PC-9 (cell line): ENCODE data around the gene IRF7. TPM values are rescaled to one million over a fixed set of nuclear protein-coding genes. Genes with fewer than 3 reads are reported as not detected.

ENCODE experiments used
- Bru-seq: library from RNA; stranded (reverse); fragments of 400-500 nt; gene quantifications from one replicate; lab custom pipeline; 2021; lab: Mats Ljungman, UMichigan
- BruChase-seq, 2 experiments: library from RNA; stranded (reverse); fragments of 400-500 nt; gene quantifications; one replicate each; lab custom pipeline; 2021; lab: Mats Ljungman, UMichigan
- BruUV-seq: library from RNA; stranded (reverse); fragments of 400-500 nt; replicated peaks from 2 replicates; lab custom pipeline; 2021; lab: Mats Ljungman, UMichigan
- CTCF ChIA-PET: fragments of 300-600 bp; sonication (Branson Sonifier 250); formaldehyde crosslinking; loops from one replicate; lab custom pipeline; 2022; ENCODE audit warnings: antibody characterized with exemption; lab: Charles Lee
- POLR2A ChIA-PET: fragments of 300-600 bp; sonication (Branson Sonifier 250); formaldehyde crosslinking; loops from one replicate; lab custom pipeline; 2022; ENCODE audit warnings: antibody characterized with exemption; ENCODE audit not compliant: unreplicated experiment; lab: Charles Lee
- DNase-seq, 2 experiments: peaks; one replicate each; pipeline versions ENCODE4 v3.0.0 to v3.0.0-alpha.2; 2015 to 2022; ENCODE audit warnings: mixed read lengths in 1 of 2
- H2AFZ ChIP-seq: fragments of 200-600 bp; sonication (generic); 2 replicates; pipeline ENCODE4 v1.8.1; 2017; ENCODE audit warnings: antibody characterized with exemption
- H3F3A ChIP-seq: fragments of 200-600 bp; sonication (generic); 2 replicates; pipeline ENCODE4 v1.8.1; 2017; ENCODE audit warnings: antibody characterized with exemption, mild to moderate bottlenecking, low read depth; ENCODE audit not compliant: insufficient read depth
- H3K27ac ChIP-seq: fragments of 200-600 bp; sonication (generic); 2 replicates; pipeline ENCODE4 v1.6.1; 2016; ENCODE audit warnings: mixed run types
- H3K27me3 ChIP-seq: fragments of 200-600 bp; sonication (generic); 2 replicates; pipeline ENCODE4 v1.6.1; 2016; ENCODE audit warnings: low read depth, mixed run types; ENCODE audit not compliant: insufficient read depth
- H3K36me3 ChIP-seq: fragments of 200-600 bp; sonication (generic); 2 replicates; pipeline ENCODE4 v1.6.1; 2016; ENCODE audit warnings: low read depth, mixed run types
- H3K4me1 ChIP-seq: fragments of 200-600 bp; sonication (generic); replicated peaks from 2 replicates; pipeline ENCODE4 v1.6.1; 2016; ENCODE audit warnings: mixed run types; ENCODE audit not compliant: insufficient read depth
- H3K4me2 ChIP-seq: fragments of 200-600 bp; sonication (generic); 2 replicates; pipeline ENCODE4 v1.6.1; 2017; ENCODE audit warnings: mixed run types
- H3K4me3 ChIP-seq: fragments of 200-600 bp; sonication (generic); 2 replicates; pipeline ENCODE4 v1.6.1; 2016; ENCODE audit warnings: mixed run types
- H3K79me2 ChIP-seq: fragments of 200-600 bp; sonication (generic); 2 replicates; pipeline ENCODE4 v1.6.1; 2017; ENCODE audit warnings: low read depth, mixed run types
- H3K9me2 ChIP-seq: fragments of 200-600 bp; sonication (generic); 2 replicates; pipeline ENCODE4 v1.8.1; 2017; ENCODE audit warnings: mild to moderate bottlenecking; ENCODE audit not compliant: insufficient read depth
- H3K9me3 ChIP-seq: fragments of 200-600 bp; sonication (generic); 2 replicates; pipeline ENCODE4 v1.8.1; 2016; ENCODE audit warnings: low read depth; ENCODE audit not compliant: insufficient read depth
- H4K20me1 ChIP-seq: fragments of 200-600 bp; sonication (generic); 2 replicates; pipeline ENCODE4 v1.8.1; 2017; ENCODE audit not compliant: insufficient read depth
- EZH2 ChIP-seq: fragments of 200-600 bp; sonication (generic); IDR thresholded peaks from 2 replicates; pipeline ENCODE4 v1.8.0; 2017; ENCODE audit warnings: antibody characterized with exemption, low read depth
- intact Hi-C: fragments of 100-400 bp; cut with micrococcal nuclease; formaldehyde crosslinking; loops from one replicate; pipeline ENCODE4 v1.10.0; 2022; ENCODE audit not compliant: unreplicated experiment
- long read RNA-seq: library from polyadenylated mRNA; stranded (forward); transcript quantifications from one replicate; pipeline ENCODE4 v2.0.0, GENCODE V29; 2022
- total RNA-seq: library from RNA; stranded (reverse); gene quantifications from 2 replicates; pipeline ENCODE4 v1.2.3, GENCODE V29; 2021
- TF ChIP-seq, protein P1 (sequence below): fragments of 200-600 bp; sonication (generic); conservative IDR thresholded peaks from 2 replicates; pipeline ENCODE4 v1.6.1; 2017; ENCODE audit warnings: mixed run types, antibody characterized with exemption, mild to moderate bottlenecking, moderate library complexity

IRF7 gene
- total RNA-seq (10.7 and 13.1 TPM in 2 replicates), Bru-seq, nascent RNA (percentile 37 among the genes with signal in this experiment), BruChase-seq, experiment 1, labeled RNA remaining after a 2-hour chase (percentile 47 among the genes with signal in this experiment), BruChase-seq, experiment 2, labeled RNA remaining after a 6-hour chase (percentile 63 among the genes with signal in this experiment)
- long read RNA-seq, transcript IRF7-201 (10 exons, 1,992 nt) = major isoform, 5 of 28 reads
- long read RNA-seq, transcript IRF7-205 (11 exons, 1,974 nt) = major isoform, 5 of 28 reads
- long read RNA-seq, partial matches to known transcripts = 2 of 28 reads
- long read RNA-seq, other reads (novel, unspliced or antisense) = 13 of 28 reads

GRCh38 chr11:615504-616319, at the start of gene IRF7:
Gene IRF7, minus strand, starts transcription at chr11:615950. Its CDS starts 586 bp downstream, at chr11:615364.
- POLR2A ChIA-PET = interaction anchor here (0.6 kb wide), 3 partner anchors 40 to 153 kb away, joined by 3 to 6 read pairs (median 4); no protein-coding TSS in a partner anchor
- H3K4me2 ChIP-seq = peak within 1 kb of the TSS; percentile 78
- CTCF ChIA-PET = no interaction called here

GRCh38 chr11:665062-665703, 49.4 kb upstream of the IRF7 start:
- H3K27ac ChIP-seq = no peak overlapping the region
- H3K4me2 ChIP-seq = no peak overlapping the region
- intact Hi-C loops = no loop called here
- H3K4me3 ChIP-seq = no peak overlapping the region
- no TSS peak for BruUV-seq
- TF ChIP-seq EZH2 = no peak
- TF ChIP-seq, protein P1, sequence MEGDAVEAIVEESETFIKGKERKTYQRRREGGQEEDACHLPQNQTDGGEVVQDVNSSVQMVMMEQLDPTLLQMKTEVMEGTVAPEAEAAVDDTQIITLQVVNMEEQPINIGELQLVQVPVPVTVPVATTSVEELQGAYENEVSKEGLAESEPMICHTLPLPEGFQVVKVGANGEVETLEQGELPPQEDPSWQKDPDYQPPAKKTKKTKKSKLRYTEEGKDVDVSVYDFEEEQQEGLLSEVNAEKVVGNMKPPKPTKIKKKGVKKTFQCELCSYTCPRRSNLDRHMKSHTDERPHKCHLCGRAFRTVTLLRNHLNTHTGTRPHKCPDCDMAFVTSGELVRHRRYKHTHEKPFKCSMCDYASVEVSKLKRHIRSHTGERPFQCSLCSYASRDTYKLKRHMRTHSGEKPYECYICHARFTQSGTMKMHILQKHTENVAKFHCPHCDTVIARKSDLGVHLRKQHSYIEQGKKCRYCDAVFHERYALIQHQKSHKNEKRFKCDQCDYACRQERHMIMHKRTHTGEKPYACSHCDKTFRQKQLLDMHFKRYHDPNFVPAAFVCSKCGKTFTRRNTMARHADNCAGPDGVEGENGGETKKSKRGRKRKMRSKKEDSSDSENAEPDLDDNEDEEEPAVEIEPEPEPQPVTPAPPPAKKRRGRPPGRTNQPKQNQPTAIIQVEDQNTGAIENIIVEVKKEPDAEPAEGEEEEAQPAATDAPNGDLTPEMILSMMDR = no peak
- no peaks in the 10 kb centered on the region for H3K79me2 ChIP-seq
- ChIA-PET CTCF (no interaction called here), POLR2A (no interaction called here)
- H4K20me1 ChIP-seq = peaks cover 8% of the 10 kb centered on the region; the same call in 1 of the 2 replicates
- H3K27me3 ChIP-seq = no peaks in the 10 kb centered on the region
- no peak overlapping the region for H2AFZ ChIP-seq
- no peaks in the 10 kb centered on the region for H3K9me3 ChIP-seq
- H3F3A ChIP-seq = 0 out of 2 replicates have a peak, but pooled peaks cover 6% of the 10 kb centered on the region
- DNase-seq = no peak
- H3K4me1 ChIP-seq = no peaks in the 10 kb centered on the region
- no peaks in the 10 kb centered on the region for H3K9me2 ChIP-seq
- no peaks in the 10 kb centered on the region for H3K36me3 ChIP-seq

More at GRCh38 chr11:615504-616319, at the start of gene IRF7:
- Histone ChIP-seq H3K27ac (peak within 1 kb of the TSS; percentile 65), H2AFZ (no peak within 1 kb of the TSS), H3K4me3 (peak within 1 kb of the TSS; percentile 59), H3K79me2 (no peaks in the 10 kb centered on the region), H3K36me3 (no peaks in the 10 kb centered on the region), H3F3A (peaks cover 13% of the 10 kb centered on the region), H3K4me1 (no peaks in the 10 kb centered on the region), H3K27me3 (no peaks in the 10 kb centered on the region), H3K9me2 (no peaks in the 10 kb centered on the region), H4K20me1 (peaks cover 7% of the 10 kb centered on the region), H3K9me3 (no peaks in the 10 kb centered on the region)
- TF ChIP-seq, protein P1 = no peak
- peak; percentile 75 to 87 for DNase-seq
- intact Hi-C loops = no loop called here
- no TSS peak for BruUV-seq

- peaks cover 8% of the 10 kb centered on the region; the same call in 1 of the 2 replicates for H4K20me1 ChIP-seq
- no peaks in the 10 kb centered on the region for H3K36me3 ChIP-seq
- no peaks in the 10 kb centered on the region for H3K9me2 ChIP-seq
- H3F3A ChIP-seq = 0 out of 2 replicates have a peak, but pooled peaks cover 6% of the 10 kb centered on the region
- H3K27me3 ChIP-seq = no peaks in the 10 kb centered on the region
- ChIA-PET POLR2A (no interaction called here), CTCF (no interaction called here)
- no TSS peak for BruUV-seq
- no peak overlapping the region for H3K27ac ChIP-seq
- H2AFZ ChIP-seq = no peak overlapping the region
- TF ChIP-seq EZH2 = no peak
- TF ChIP-seq, protein P1 = peak; percentile 74
- H3K79me2 ChIP-seq = no peaks in the 10 kb centered on the region
- H3K9me3 ChIP-seq = no peaks in the 10 kb centered on the region
- no peak overlapping the region for H3K4me2 ChIP-seq
- no peaks in the 10 kb centered on the region for H3K4me1 ChIP-seq
- intact Hi-C loops = loop anchor here (5.0 kb wide), 1 partner anchor 100 kb away; no protein-coding TSS in a partner anchor
- H3K4me3 ChIP-seq = no peak overlapping the region
- peak in 1 of 2 experiments; percentile 44 for DNase-seq
Measured at GRCh38 chr11:662689-663274, 47.0 kb upstream of the IRF7 start.
